HL-60 (cell line): ENCODE data around the gene ABHD15.

ENCODE experiments used
- CTCF ChIP-seq: IDR thresholded peaks from one replicate; pipeline ENCODE4 v1.5.1; 2011; ENCODE audit warnings: low read length, control low read depth, inconsistent platforms; ENCODE audit not compliant: insufficient read depth
- GABPA ChIP-seq: IDR thresholded peaks from 2 replicates; pipeline ENCODE4 v1.6.1; 2012; ENCODE audit warnings: low read depth

DNA sequence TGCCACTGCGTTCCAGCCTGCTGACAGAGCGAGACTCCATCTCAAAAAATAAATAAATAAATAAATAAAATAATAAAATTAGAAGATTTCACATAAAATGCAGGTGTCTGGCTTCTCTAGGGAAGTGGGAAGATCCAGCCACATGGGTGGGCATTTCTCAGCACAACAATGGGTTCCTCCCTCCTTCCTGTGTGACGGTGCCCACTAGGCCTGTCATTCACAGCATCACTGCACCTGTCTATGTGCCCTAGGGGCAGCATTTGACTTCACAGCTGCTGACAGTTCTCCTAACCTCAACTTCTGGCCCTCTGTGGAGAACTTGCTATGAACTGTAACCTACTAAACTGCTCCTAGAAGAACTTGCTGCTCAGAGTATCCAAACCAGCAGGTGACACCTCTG lies 3.0 kb downstream of the ABHD15 start:
- TF ChIP-seq CTCF (no peak), GABPA (no peak)
